Measurements from ENCODE around the gene DBN1. TPM values are rescaled to one million over a fixed set of nuclear protein-coding genes. Genes with fewer than 3 reads are reported as not detected.

DBN1 gene
- total RNA-seq, 1 experiment from 2014 or later: 195 TPM

GRCh38 chr5:177492841-177493240 is 19.4 kb upstream of the DBN1 start:
- ChIA-PET POLR2A (no interaction called here), CTCF (interaction anchor here (0.5 to 1.3 kb wide), 2 partner anchors 8 to 18 kb away, joined by 5 to 7 read pairs; no protein-coding TSS in a partner anchor)
- Histone ChIP-seq H3K4me1 (ENCODE audit: control insufficient read depth, insufficient read depth, low read length) (peaks cover 31% of the 10 kb centered on the region), H3K9me3 (ENCODE audit: control insufficient read depth, insufficient read depth, low read depth, low read length) (no peaks in the 10 kb centered on the region), H3K4me3 (ENCODE audit: low read depth in 2 of 2, low read length in 2 of 2) (no peak overlapping the region), H3K27ac (ENCODE audit: low read length) (no peak overlapping the region), H3K27me3 (ENCODE audit: control insufficient read depth, insufficient read depth, low read length) (no peaks in the 10 kb centered on the region), H3K36me3 (ENCODE audit: control insufficient read depth, insufficient read depth, low read length) (no peaks in the 10 kb centered on the region; the same call in 1 of the 2 replicates)
- ATAC-seq (no peak), DNase-seq (ENCODE audit: low read depth, low spot score) (no peak)
- in situ Hi-C loops (cut with HindIII; ENCODE audit: low pct_unique_long_range_greater_than_20kb, low sequenced_read_pairs) (no loop called here), intact Hi-C loops (cut with micrococcal nuclease; ENCODE audit: unreplicated experiment) (no loop called here)
- no peak for TF ChIP-seq TCF7L2 (IDR thresholded peaks at IDR 0.05; ENCODE audit: low read depth, low read length)
- TF ChIP-seq POLR2AphosphoS5 (IDR thresholded peaks at IDR 0.05; ENCODE audit: low read depth, low read length): no peak
- TF ChIP-seq, protein P1, sequence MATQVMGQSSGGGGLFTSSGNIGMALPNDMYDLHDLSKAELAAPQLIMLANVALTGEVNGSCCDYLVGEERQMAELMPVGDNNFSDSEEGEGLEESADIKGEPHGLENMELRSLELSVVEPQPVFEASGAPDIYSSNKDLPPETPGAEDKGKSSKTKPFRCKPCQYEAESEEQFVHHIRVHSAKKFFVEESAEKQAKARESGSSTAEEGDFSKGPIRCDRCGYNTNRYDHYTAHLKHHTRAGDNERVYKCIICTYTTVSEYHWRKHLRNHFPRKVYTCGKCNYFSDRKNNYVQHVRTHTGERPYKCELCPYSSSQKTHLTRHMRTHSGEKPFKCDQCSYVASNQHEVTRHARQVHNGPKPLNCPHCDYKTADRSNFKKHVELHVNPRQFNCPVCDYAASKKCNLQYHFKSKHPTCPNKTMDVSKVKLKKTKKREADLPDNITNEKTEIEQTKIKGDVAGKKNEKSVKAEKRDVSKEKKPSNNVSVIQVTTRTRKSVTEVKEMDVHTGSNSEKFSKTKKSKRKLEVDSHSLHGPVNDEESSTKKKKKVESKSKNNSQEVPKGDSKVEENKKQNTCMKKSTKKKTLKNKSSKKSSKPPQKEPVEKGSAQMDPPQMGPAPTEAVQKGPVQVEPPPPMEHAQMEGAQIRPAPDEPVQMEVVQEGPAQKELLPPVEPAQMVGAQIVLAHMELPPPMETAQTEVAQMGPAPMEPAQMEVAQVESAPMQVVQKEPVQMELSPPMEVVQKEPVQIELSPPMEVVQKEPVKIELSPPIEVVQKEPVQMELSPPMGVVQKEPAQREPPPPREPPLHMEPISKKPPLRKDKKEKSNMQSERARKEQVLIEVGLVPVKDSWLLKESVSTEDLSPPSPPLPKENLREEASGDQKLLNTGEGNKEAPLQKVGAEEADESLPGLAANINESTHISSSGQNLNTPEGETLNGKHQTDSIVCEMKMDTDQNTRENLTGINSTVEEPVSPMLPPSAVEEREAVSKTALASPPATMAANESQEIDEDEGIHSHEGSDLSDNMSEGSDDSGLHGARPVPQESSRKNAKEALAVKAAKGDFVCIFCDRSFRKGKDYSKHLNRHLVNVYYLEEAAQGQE (IDR thresholded peaks at IDR 0.05; ENCODE audit: insufficient read depth in 1 of 2, low read depth in 2 of 2, low read length in 1 of 2): no peak
- TF ChIP-seq CTCF (IDR thresholded peaks at IDR 0.05): no peak
- no peak for TF ChIP-seq SIN3A (IDR thresholded peaks at IDR 0.05; ENCODE audit: borderline replicate concordance, insufficient read depth, low read depth, low read length)
- no TSS peak for BruUV-seq (replicated peaks)

DNA sequence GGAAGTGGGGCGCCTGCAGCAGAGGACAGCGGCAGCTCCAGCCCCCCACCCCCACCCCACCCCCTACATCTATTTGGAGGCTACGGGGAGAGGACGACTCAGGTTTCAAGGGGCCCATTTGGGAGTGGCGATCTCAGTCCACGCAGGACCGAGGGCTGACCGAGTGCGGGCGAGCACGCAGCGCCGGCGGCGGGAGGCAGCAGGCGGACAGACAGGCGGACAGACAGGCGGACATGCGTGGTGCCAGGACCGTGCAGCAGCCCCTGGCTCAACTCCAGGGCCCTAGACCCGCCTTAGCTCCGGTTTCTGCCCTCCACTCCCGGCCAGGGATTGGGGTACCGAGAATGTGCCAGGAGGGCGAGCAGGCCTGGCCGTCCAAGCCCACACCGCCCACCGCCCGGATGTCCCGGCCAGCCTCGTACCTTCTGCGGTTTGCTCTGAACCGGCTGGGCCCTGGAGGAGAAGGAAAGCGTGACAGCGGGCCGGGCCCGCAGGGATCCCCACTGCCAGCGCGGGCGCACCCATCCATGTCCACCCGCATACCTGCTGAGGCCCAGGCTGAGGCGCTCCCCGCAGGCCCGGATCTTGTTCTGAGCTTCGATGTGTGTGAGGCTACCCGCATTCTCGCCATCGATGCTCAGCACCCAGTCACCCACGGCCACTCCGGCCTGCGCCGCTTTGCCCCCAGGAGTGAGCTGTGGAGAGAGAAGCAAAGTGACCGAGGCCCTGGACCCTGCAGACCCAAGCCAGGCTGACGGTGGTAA is 18.7 kb upstream of the DBN1 start:
- no peak for ATAC-seq
- TF ChIP-seq CTCF (IDR thresholded peaks at IDR 0.05) (no peak), SIN3A (IDR thresholded peaks at IDR 0.05; ENCODE audit: borderline replicate concordance, insufficient read depth, low read depth, low read length) (no peak), TCF7L2 (IDR thresholded peaks at IDR 0.05; ENCODE audit: low read depth, low read length) (no peak), POLR2AphosphoS5 (IDR thresholded peaks at IDR 0.05; ENCODE audit: low read depth, low read length) (no peak)
- TF ChIP-seq, protein P1 (IDR thresholded peaks at IDR 0.05; ENCODE audit: insufficient read depth in 1 of 2, low read depth in 2 of 2, low read length in 1 of 2): no peak
- in situ Hi-C loops (cut with HindIII; ENCODE audit: low pct_unique_long_range_greater_than_20kb, low sequenced_read_pairs) (no loop called here), intact Hi-C loops (cut with micrococcal nuclease; ENCODE audit: unreplicated experiment) (no loop called here)
- Histone ChIP-seq H3K36me3 (ENCODE audit: control insufficient read depth, insufficient read depth, low read length) (peaks cover 3% of the 10 kb centered on the region; the same call in 1 of the 2 replicates), H3K9me3 (ENCODE audit: control insufficient read depth, insufficient read depth, low read depth, low read length) (no peaks in the 10 kb centered on the region), H3K4me3 (ENCODE audit: low read depth in 2 of 2, low read length in 2 of 2) (no peak overlapping the region), H3K27ac (ENCODE audit: low read length) (no peak overlapping the region), H3K27me3 (ENCODE audit: control insufficient read depth, insufficient read depth, low read length) (no peaks in the 10 kb centered on the region), H3K4me1 (ENCODE audit: control insufficient read depth, insufficient read depth, low read length) (peaks cover 31% of the 10 kb centered on the region)
- no TSS peak for BruUV-seq (replicated peaks)
- no peak for DNase-seq (ENCODE audit: low read depth, low spot score)
- ChIA-PET POLR2A (no interaction called here), CTCF (interaction anchor here (0.7 to 1.3 kb wide), 2 partner anchors 9 to 12 kb away, joined by 3 to 7 read pairs; no protein-coding TSS in a partner anchor)
